GM10847 (cell line): ENCODE data around the gene PKD2.

ENCODE experiments used
- POLR2A ChIP-seq: IDR thresholded peaks from 2 replicates; pipeline ENCODE4 v1.6.1; 2011; ENCODE audit not compliant: insufficient read length; ENCODE audit errors: extremely low read depth

PKD2 gene

GRCh38 chr4:87981486-87981885 lies 25.9 kb upstream of the PKD2 start:
- TF ChIP-seq POLR2A = no peak

DNA sequence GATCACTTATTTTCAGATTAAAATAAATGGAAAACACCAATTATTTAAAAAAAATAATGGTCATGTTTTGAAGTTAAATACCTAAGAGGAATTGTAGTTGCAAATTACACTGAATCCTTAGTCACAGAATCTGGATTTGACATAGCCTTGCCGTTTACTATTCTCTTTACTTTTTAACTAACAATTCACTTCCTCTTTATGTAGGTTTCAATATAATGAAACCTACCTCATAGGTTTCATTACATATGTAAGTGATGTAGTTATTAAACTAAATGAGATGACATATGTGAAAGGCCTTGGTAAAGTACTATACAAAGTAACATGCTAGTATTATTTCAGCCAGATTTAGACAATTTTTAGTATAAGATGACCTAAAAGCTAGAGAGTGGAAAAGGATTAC lies 25.4 kb upstream of the PKD2 start:
- TF ChIP-seq POLR2A = no peak

GRCh38 chr4:87982446-87983010 lies 24.9 kb upstream of the PKD2 start:
- no peak for TF ChIP-seq POLR2A

DNA sequence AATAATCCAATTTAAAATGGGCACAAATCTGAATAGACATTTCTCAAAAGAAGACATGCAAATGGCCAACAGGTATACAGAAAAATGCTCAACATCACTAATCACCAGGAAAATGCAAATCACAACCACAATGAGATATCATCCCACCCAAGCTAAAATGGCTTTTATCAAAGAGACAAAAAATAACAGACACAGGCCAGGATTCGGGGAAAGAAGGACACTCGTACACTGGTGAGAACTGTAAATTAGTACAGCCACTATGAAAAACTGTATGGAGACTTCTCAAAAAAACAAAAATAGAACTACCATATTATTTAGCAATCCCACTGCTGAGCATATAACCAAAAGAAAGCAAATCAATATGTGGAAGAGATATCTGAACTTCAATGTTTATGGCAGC lies 23.4 kb upstream of the PKD2 start:
- TF ChIP-seq POLR2A = no peak

- no peak for TF ChIP-seq POLR2A
Measured at GRCh38 chr4:87985097-87985886, 22.1 kb upstream of the PKD2 start.

GRCh38 chr4:87985887-87986200 lies 21.6 kb upstream of the PKD2 start:
- no peak for TF ChIP-seq POLR2A

DNA sequence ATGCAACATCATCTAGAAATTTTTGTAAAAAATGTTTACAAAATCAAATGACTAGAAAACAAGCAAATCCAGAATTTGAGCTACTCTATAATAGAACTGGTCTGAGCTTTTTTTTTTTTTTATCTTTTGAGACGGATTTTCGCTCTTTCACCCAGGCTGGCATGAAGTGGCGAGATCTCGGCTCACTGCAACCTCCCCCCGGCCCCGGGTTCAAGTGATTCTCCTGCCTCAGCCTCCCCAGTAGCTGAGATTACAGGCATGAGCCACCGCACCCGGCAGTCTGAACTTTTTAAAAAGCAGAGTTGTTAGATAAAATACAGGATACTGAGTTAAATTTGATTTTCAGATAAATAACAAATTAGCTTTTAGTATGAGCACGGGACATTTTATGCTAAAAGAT lies 20.9 kb upstream of the PKD2 start:
- TF ChIP-seq POLR2A = no peak

- no peak for TF ChIP-seq POLR2A
Measured at GRCh38 chr4:87989765-87990164, 17.7 kb upstream of the PKD2 start.

- TF ChIP-seq POLR2A = no peak
Measured at GRCh38 chr4:87995435-87995834, 12.0 kb upstream of the PKD2 start.

DNA sequence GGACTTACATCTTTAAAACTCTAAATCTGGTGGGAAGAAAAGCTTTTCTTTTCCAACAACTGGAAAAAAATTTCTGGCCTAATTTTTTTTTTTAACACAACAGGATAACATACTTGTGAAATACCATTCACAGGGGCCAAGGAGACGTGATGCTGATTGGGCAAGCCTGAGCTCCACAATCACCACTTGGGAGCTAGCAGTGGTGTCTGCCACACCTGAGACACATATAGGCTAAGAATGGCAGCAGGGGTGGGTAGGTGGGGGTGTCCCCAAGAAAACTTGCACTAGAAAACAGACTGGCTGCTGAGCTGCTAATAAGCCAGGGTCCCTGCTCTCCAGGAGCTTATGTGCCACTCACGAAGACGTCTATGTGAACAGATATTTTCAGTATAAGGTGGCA lies 5.6 kb upstream of the PKD2 start:
- TF ChIP-seq POLR2A = no peak

- no peak for TF ChIP-seq POLR2A
Measured at GRCh38 chr4:88002786-88003185, 4.6 kb upstream of the PKD2 start.

GRCh38 chr4:88003261-88003660 lies 4.2 kb upstream of the PKD2 start:
- TF ChIP-seq POLR2A = no peak

GRCh38 chr4:88005076-88005475 lies 2.4 kb upstream of the PKD2 start:
- no peak for TF ChIP-seq POLR2A

DNA sequence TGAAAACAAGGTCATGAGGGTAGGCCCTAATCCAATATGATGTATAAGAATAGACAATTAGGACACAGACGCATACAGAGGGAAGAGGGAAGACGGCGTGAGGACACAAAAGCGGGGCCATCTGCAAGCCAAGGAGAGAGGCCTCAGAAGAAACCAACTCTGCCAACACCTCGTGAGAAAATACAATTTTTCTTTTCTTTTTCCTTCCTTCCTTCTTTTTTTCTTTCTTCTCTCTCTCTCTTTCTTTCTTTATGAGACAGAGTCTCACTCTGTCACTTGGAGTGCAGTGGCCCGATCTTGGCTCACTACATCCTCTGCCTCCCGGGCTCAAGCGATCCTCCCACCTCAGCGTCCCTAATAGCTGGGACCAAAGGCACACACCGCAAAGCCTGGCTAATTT lies 1.5 kb upstream of the PKD2 start:
- no peak for TF ChIP-seq POLR2A

DNA sequence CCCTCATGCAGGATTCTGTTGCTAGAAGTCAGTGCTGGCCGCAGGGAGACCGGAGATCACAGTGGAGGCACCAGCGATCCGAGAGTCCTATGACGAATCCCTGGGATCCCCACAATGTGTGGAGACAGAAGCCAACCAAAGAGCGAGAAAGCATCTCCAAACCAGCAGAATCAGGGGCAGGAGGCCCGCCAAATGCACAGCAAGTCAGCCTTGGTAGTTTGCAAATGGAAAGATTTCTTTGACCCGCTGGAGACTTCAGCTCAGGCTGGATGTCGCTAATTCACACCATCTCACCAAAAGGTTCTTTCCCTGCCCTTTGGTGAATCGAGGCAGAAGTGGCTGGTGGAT lies 505 bp upstream of the PKD2 start:
- no peak for TF ChIP-seq POLR2A

GRCh38 chr4:88008122-88008742 lies 797 bp downstream of the PKD2 start:
- no peak for TF ChIP-seq POLR2A

- TF ChIP-seq POLR2A = no peak
Measured at GRCh38 chr4:88008743-88009171, 1.3 kb downstream of the PKD2 start.
